Endodermal cell (in vitro differentiated cells): ENCODE data around the gene CLDND2. TPM values are rescaled to one million over a fixed set of nuclear protein-coding genes. Genes with fewer than 3 reads are reported as not detected.

ENCODE experiments used
- DNase-seq: peaks from one replicate; pipeline ENCODE4 v3.0.0-alpha.2; 2017
- H3K27ac ChIP-seq: 2 replicates; pipeline ENCODE4 v1.5.1; 2013; ENCODE audit warnings: mild to moderate bottlenecking, low read depth, low read length, moderate library complexity
- H3K27me3 ChIP-seq: 2 replicates; pipeline ENCODE4 v1.6.1; 2013; ENCODE audit warnings: mild to moderate bottlenecking, low read length, moderate library complexity; ENCODE audit not compliant: insufficient read depth, control insufficient read depth, poor library complexity, severe bottlenecking
- H3K36me3 ChIP-seq: 2 replicates; pipeline ENCODE4 v1.7.0; 2013; ENCODE audit warnings: mild to moderate bottlenecking, low read length, moderate library complexity; ENCODE audit not compliant: control insufficient read depth, insufficient read depth
- H3K4me1 ChIP-seq: one replicate; pipeline ENCODE4 v1.7.0; 2013; ENCODE audit warnings: low read length; ENCODE audit not compliant: control insufficient read depth, insufficient read depth
- H3K4me3 ChIP-seq: 2 replicates; pipeline ENCODE4 v1.5.1; 2013; ENCODE audit warnings: mild to moderate bottlenecking, low read length, moderate library complexity
- H3K9ac ChIP-seq: 2 replicates; pipeline ENCODE4 v1.6.1; 2013; ENCODE audit warnings: mild to moderate bottlenecking, low read length, moderate library complexity; ENCODE audit not compliant: poor library complexity, severe bottlenecking; ENCODE audit errors: extremely low read depth
- H3K9me3 ChIP-seq: 2 replicates; pipeline ENCODE4 v1.6.1; 2013; ENCODE audit warnings: mild to moderate bottlenecking, low read length, moderate library complexity; ENCODE audit not compliant: control insufficient read depth
- H3K27ac Mint-ChIP-seq: 2 replicates; pipeline ENCODE4 v1.8.0; 2020; ENCODE audit warnings: mixed read lengths
- H3K27me3 Mint-ChIP-seq: 2 replicates; pipeline ENCODE4 v1.8.0; 2021; ENCODE audit warnings: mild to moderate bottlenecking, mixed read lengths; ENCODE audit not compliant: insufficient read depth
- H3K36me3 Mint-ChIP-seq: 2 replicates; pipeline ENCODE4 v1.8.0; 2020; ENCODE audit warnings: low read depth, mixed read lengths
- H3K4me1 Mint-ChIP-seq: 2 replicates; pipeline ENCODE4 v1.8.0; 2020; ENCODE audit warnings: mixed read lengths
- H3K4me3 Mint-ChIP-seq: 2 replicates; pipeline ENCODE4 v1.8.0; 2020; ENCODE audit warnings: mild to moderate bottlenecking, moderate library complexity, mixed read lengths
- H3K9me3 Mint-ChIP-seq: 2 replicates; pipeline ENCODE4 v1.8.0; 2020; ENCODE audit warnings: mild to moderate bottlenecking, mixed read lengths
- CTCF ChIP-seq: fragments of 200-600 bp; sonication (generic); conservative IDR thresholded peaks from 2 replicates; pipeline ENCODE4 v1.5.0; 2021; ENCODE audit warnings: antibody characterized with exemption, mild to moderate bottlenecking
- WGBS, 2 experiments: methylation state at CpG; one replicate each; pipeline versions ENCODE4 v1.1.5 to v1.1.7; 2013; ENCODE audit warnings: missing lambda C conversion rate in 2 of 2, mixed read lengths in 1 of 2; ENCODE audit not compliant: insufficient coverage in 1 of 2, insufficient read length in 1 of 2; 5-methylcytosine and 5-hydroxymethylcytosine counted together
- total RNA-seq, 2 donors: library from RNA; stranded (reverse); fragmentation: NEBNext Ultra II Directional in 1 of 2; extraction: Animal tissue kit (Norgen Biotek cat#: 25700) in 1 of 2; gene quantifications; 2 replicates in 1 of 2; 3 replicates in 1 of 2; pipeline ENCODE4 v1.2.1, GENCODE V29; 2021

The CLDND2 gene
- total RNA-seq, 2 donors from 2014 or later = 1.3 to 2.5 TPM

- no peaks in the 10 kb centered on the region for H3K27me3 Mint-ChIP-seq
- Histone ChIP-seq H3K27ac (no peak overlapping the region), H3K4me1 (peaks cover 2% of the 10 kb centered on the region), H3K9ac (no peak overlapping the region), H3K9me3 (no peaks in the 10 kb centered on the region), H3K36me3 (no peaks in the 10 kb centered on the region), H3K27me3 (no peaks in the 10 kb centered on the region), H3K4me3 (no peak overlapping the region)
- DNase-seq = no peak
- H3K4me3 Mint-ChIP-seq = peak overlapping the region; percentile 46
- TF ChIP-seq CTCF = no peak
- peaks cover 3% of the 10 kb centered on the region for H3K9me3 Mint-ChIP-seq
- H3K27ac Mint-ChIP-seq = peak overlapping the region; percentile 49
- no peaks in the 10 kb centered on the region for H3K36me3 Mint-ChIP-seq
- WGBS, 2 experiments = 90 to 91% methylated on average over 4 to 7 of the region's 8 CpGs
- peaks cover 5% of the 10 kb centered on the region for H3K4me1 Mint-ChIP-seq
Observed at GRCh38 chr19:51391073-51391611, 22.3 kb upstream of the CLDND2 start.

- DNase-seq = no peak
- Mint-ChIP-seq H3K4me1 (peaks cover 5% of the 10 kb centered on the region), H3K36me3 (no peaks in the 10 kb centered on the region), H3K27ac (no peak overlapping the region), H3K27me3 (no peaks in the 10 kb centered on the region), H3K9me3 (no peaks in the 10 kb centered on the region), H3K4me3 (no peak overlapping the region)
- Histone ChIP-seq H3K27me3 (no peaks in the 10 kb centered on the region), H3K36me3 (no peaks in the 10 kb centered on the region), H3K9ac (no peak overlapping the region), H3K27ac (no peak overlapping the region), H3K4me1 (peaks cover 2% of the 10 kb centered on the region), H3K9me3 (no peaks in the 10 kb centered on the region), H3K4me3 (no peak overlapping the region)
- no peak for TF ChIP-seq CTCF
- 91% methylated on average over 14 of the region's 14 CpGs; no CpG with 5 or more reads in 1 of the 2 experiments for WGBS, 2 experiments
Observed at GRCh38 chr19:51389143-51389542, 20.3 kb upstream of the CLDND2 start.

- no peak within 1 kb of the TSS for H3K27ac Mint-ChIP-seq
- DNase-seq = no peak
Observed at GRCh38 chr19:51387924-51388389, 19.2 kb upstream of the CLDND2 start, which contains the start of gene LIM2. LIM2 (minus strand) TSS chr19:51387974; CDS start chr19:51387443, 531 bp downstream.

More at GRCh38 chr19:51387924-51388389, 19.2 kb upstream of the CLDND2 start, which contains the start of gene LIM2:
- TF ChIP-seq CTCF = no peak
- Histone ChIP-seq H3K4me1 (no peaks in the 10 kb centered on the region), H3K36me3 (no peaks in the 10 kb centered on the region), H3K4me3 (no peak within 1 kb of the TSS), H3K27me3 (no peaks in the 10 kb centered on the region), H3K9ac (no peak within 1 kb of the TSS), H3K27ac (no peak within 1 kb of the TSS), H3K9me3 (no peaks in the 10 kb centered on the region)
- 92 to 100% methylated on average over 1 to 15 of the region's 15 CpGs for WGBS, 2 experiments
- H3K27me3 Mint-ChIP-seq = no peaks in the 10 kb centered on the region
- H3K4me3 Mint-ChIP-seq = no peak within 1 kb of the TSS
- no peaks in the 10 kb centered on the region for H3K4me1 Mint-ChIP-seq
- no peaks in the 10 kb centered on the region for H3K36me3 Mint-ChIP-seq
- no peaks in the 10 kb centered on the region for H3K9me3 Mint-ChIP-seq
